CD4-positive, alpha-beta memory T cell (primary cell): Measurements from ENCODE around the gene BPGM. TPM values are rescaled to one million over a fixed set of nuclear protein-coding genes. Genes with fewer than 3 reads are reported as not detected.
A peak's percentile ranks its signal among the peaks of the same experiment; 100 is the strongest.

Experiments used
- CTCF ChIA-PET: fragments of 350-600 bp; sonication (Branson Sonifier 250); formaldehyde crosslinking; loops from one replicate; lab custom pipeline; 2021; ENCODE audit warnings: inconsistent platforms; ENCODE audit not compliant: partially characterized antibody; lab: Charles Lee
- POLR2A ChIA-PET: fragments of 350-600 bp; sonication (Branson Sonifier 250); formaldehyde crosslinking; loops from one replicate; lab custom pipeline; 2021; ENCODE audit not compliant: partially characterized antibody; lab: Charles Lee
- DNase-seq, 5 donors: peaks; one replicate each; pipeline versions ENCODE4 v3.0.0 to v3.0.0-alpha.2; 2020 to 2022; ENCODE audit warnings: mixed read lengths in 1 of 5
- H3K27ac ChIP-seq: one replicate; pipeline ENCODE4 v1.7.0; 2013; ENCODE audit warnings: low read depth, low read length
- H3K27me3 ChIP-seq: 2 replicates; pipeline ENCODE4 v1.7.0; 2013; ENCODE audit warnings: mild to moderate bottlenecking, low read length, moderate library complexity; ENCODE audit not compliant: insufficient read depth
- H3K36me3 ChIP-seq: 2 replicates; pipeline ENCODE4 v1.7.0; 2013; ENCODE audit warnings: mild to moderate bottlenecking, low read length, moderate library complexity; ENCODE audit not compliant: insufficient read depth
- H3K4me1 ChIP-seq: 2 replicates; pipeline ENCODE4 v1.7.0; 2013; ENCODE audit warnings: mild to moderate bottlenecking, low read length, moderate library complexity; ENCODE audit not compliant: insufficient read depth
- H3K4me3 ChIP-seq, 2 donors: one replicate each; pipeline ENCODE4 v1.7.0; 2013; ENCODE audit warnings: low read length in 2 of 2, mild to moderate bottlenecking in 1 of 2
- H3K9me3 ChIP-seq, 2 donors: one replicate each; pipeline ENCODE4 v1.7.0; 2013; ENCODE audit warnings: low read length in 2 of 2, control low read depth in 1 of 2; ENCODE audit not compliant: control insufficient read depth in 1 of 2
- H3K27ac Mint-ChIP-seq, 7 donors: one replicate each; pipeline ENCODE4 v1.8.0; 2020 to 2021; ENCODE audit warnings: mixed read lengths in 7 of 7, mild to moderate bottlenecking in 6 of 7, inconsistent platforms in 3 of 7, moderate library complexity in 3 of 7
- H3K27me3 Mint-ChIP-seq, 2 donors: one replicate each; pipeline ENCODE4 v1.8.0; 2020 to 2021; ENCODE audit warnings: mixed read lengths in 2 of 2
- H3K36me3 Mint-ChIP-seq, 2 donors: one replicate each; pipeline ENCODE4 v1.8.0; 2020 to 2021; ENCODE audit warnings: mixed read lengths in 2 of 2, inconsistent platforms in 1 of 2, mild to moderate bottlenecking in 1 of 2
- H3K4me1 Mint-ChIP-seq, 4 donors: one replicate each; pipeline ENCODE4 v1.8.0; 2020 to 2021; ENCODE audit warnings: mixed read lengths in 4 of 4, mild to moderate bottlenecking in 1 of 4
- H3K4me3 Mint-ChIP-seq, 8 donors: one replicate each; pipeline ENCODE4 v1.8.0; 2020 to 2021; ENCODE audit warnings: mixed read lengths in 8 of 8, mild to moderate bottlenecking in 7 of 8, moderate library complexity in 6 of 8, inconsistent platforms in 3 of 8
- H3K9me3 Mint-ChIP-seq, 8 donors: one replicate each; pipeline ENCODE4 v1.8.0; 2020 to 2021; ENCODE audit warnings: mixed read lengths in 8 of 8, mild to moderate bottlenecking in 5 of 8, inconsistent platforms in 3 of 8, moderate library complexity in 1 of 8
- intact Hi-C: fragments of 100-400 bp; cut with micrococcal nuclease; formaldehyde crosslinking; loops from one replicate; pipeline ENCODE4 v1.15.1; 2023
- polyA plus RNA-seq, 2 donors: library from polyadenylated mRNA; unstranded; fragments of 300-500 nt; fragmentation: Illumina TruSeq; gene quantifications; one replicate each; pipeline ENCODE4 v1.2.3, GENCODE V29; 2021
- total RNA-seq, 2 experiments: library from RNA; stranded (reverse); gene quantifications; one replicate each; pipeline ENCODE4 v1.2.3, GENCODE V29; 2021

The BPGM gene
- total and polyA plus RNA-seq, 4 experiments from 2014 or later, result 13.7 to 27.8 (median 18.4) TPM

GRCh38 chr7:134632052-134632451 lies 14.6 kb upstream of the BPGM start:
- no peak overlapping the region for H3K4me3 ChIP-seq
- Mint-ChIP-seq H3K36me3 (no peaks in the 10 kb centered on the region), H3K4me1 (peaks cover 9 to 12% (median 10%) of the 10 kb centered on the region in 4 donors), H3K27ac (no peak overlapping the region), H3K9me3 (no peaks in the 10 kb centered on the region), H3K27me3 (peaks cover 18 to 21% of the 10 kb centered on the region in 2 donors), H3K4me3 (no peak overlapping the region)
- no peak overlapping the region for H3K27ac ChIP-seq
- no peaks in the 10 kb centered on the region for H3K27me3 ChIP-seq
- intact Hi-C loops, result loop anchor here (2.0 kb wide), 1 partner anchor 313 kb away; no protein-coding TSS in a partner anchor
- no peaks in the 10 kb centered on the region for H3K36me3 ChIP-seq
- no peaks in the 10 kb centered on the region for H3K9me3 ChIP-seq
- ChIA-PET POLR2A (interaction anchor here (1.2 to 6.2 kb wide), 2 partner anchors 15 to 538 kb away, joined by 3 to 45 read pairs; partner anchors contain the start of gene BPGM), CTCF (interaction anchor here (1.1 to 9.2 kb wide), 18 partner anchors 9 to 539 kb away, joined by 3 to 175 read pairs (median 10); partner anchors contain the start of genes AGBL3, BPGM and CYREN)
- DNase-seq, result no peak
- H3K4me1 ChIP-seq, result peaks cover 11% of the 10 kb centered on the region

- DNase-seq, result peak; percentile 57 to 65 (median 62)
- Histone ChIP-seq H3K9me3 (no peaks in the 10 kb centered on the region), H3K36me3 (no peaks in the 10 kb centered on the region), H3K4me3 (no peak overlapping the region), H3K27ac (no peak overlapping the region), H3K27me3 (no peaks in the 10 kb centered on the region), H3K4me1 (peaks cover 17% of the 10 kb centered on the region)
- POLR2A ChIA-PET, result interaction anchor here (1.2 to 6.2 kb wide), 3 partner anchors 14 to 537 kb away, joined by 3 to 45 read pairs (median 5); partner anchors contain the start of gene BPGM
- no peaks in the 10 kb centered on the region for H3K9me3 Mint-ChIP-seq
- CTCF ChIA-PET, result interaction anchor here (1.1 to 9.2 kb wide), 26 partner anchors 8 to 541 kb away, joined by 3 to 175 read pairs (median 6); partner anchors contain the start of genes AGBL3, BPGM and CYREN
- H3K27me3 Mint-ChIP-seq, result peaks cover 9 to 12% of the 10 kb centered on the region in 2 donors
- intact Hi-C loops, result loop anchor here (1.0 to 2.0 kb wide), 6 partner anchors 13 to 537 kb away; partner anchors contain the start of genes BPGM and CYREN
- H3K4me1 Mint-ChIP-seq, result peaks cover 13 to 18% (median 16%) of the 10 kb centered on the region in 4 donors
- H3K27ac Mint-ChIP-seq, result peak overlapping the region in 1 of 7 donors; percentile 19
- no peak overlapping the region for H3K4me3 Mint-ChIP-seq
- H3K36me3 Mint-ChIP-seq, result peaks cover 0 to 3% of the 10 kb centered on the region in 2 donors
Observed at GRCh38 chr7:134632937-134633540, 13.6 kb upstream of the BPGM start.

- Histone ChIP-seq H3K27ac (no peak overlapping the region), H3K4me1 (peaks cover 21% of the 10 kb centered on the region), H3K9me3 (no peaks in the 10 kb centered on the region), H3K36me3 (no peaks in the 10 kb centered on the region), H3K4me3 (no peak overlapping the region), H3K27me3 (no peaks in the 10 kb centered on the region)
- Mint-ChIP-seq H3K4me3 (peak overlapping the region in 3 of 8 donors; percentile 48 to 57 (median 53)), H3K4me1 (peaks cover 16 to 23% (median 21%) of the 10 kb centered on the region in 4 donors), H3K9me3 (peaks cover 0 to 1% (median 0%) of the 10 kb centered on the region in 8 donors), H3K27me3 (peaks cover 0 to 2% of the 10 kb centered on the region in 2 donors), H3K36me3 (peaks cover 0 to 3% of the 10 kb centered on the region in 2 donors), H3K27ac (peak overlapping the region in 3 of 7 donors; percentile 44 to 69 (median 50))
- POLR2A ChIA-PET, result interaction anchor here (1.2 to 6.2 kb wide), 3 partner anchors 11 to 535 kb away, joined by 3 to 45 read pairs (median 4); partner anchors contain the start of gene BPGM
- CTCF ChIA-PET, result interaction anchor here (1.1 to 9.2 kb wide), 9 partner anchors 10 to 351 kb away, joined by 3 to 175 read pairs (median 6); partner anchors contain the start of genes AGBL3 and BPGM
- no peak for DNase-seq
- intact Hi-C loops, result loop anchor here (5.0 kb wide), 1 partner anchor 36 kb away; no protein-coding TSS in a partner anchor
Observed at GRCh38 chr7:134636008-134636449, 10.6 kb upstream of the BPGM start.

GRCh38 chr7:134637441-134637840 lies 9.2 kb upstream of the BPGM start:
- CTCF ChIA-PET, result interaction anchor here (1.6 to 9.2 kb wide), 4 partner anchors 9 to 114 kb away, joined by 3 to 175 read pairs (median 102); partner anchors contain the start of gene BPGM
- H3K4me3 ChIP-seq, result no peak overlapping the region
- Mint-ChIP-seq H3K27ac (peak overlapping the region in 2 of 7 donors; percentile 80 to 85), H3K36me3 (peaks cover 0 to 3% of the 10 kb centered on the region in 2 donors), H3K9me3 (peaks cover 0 to 8% (median 0%) of the 10 kb centered on the region in 8 donors), H3K4me1 (peaks cover 16 to 23% (median 21%) of the 10 kb centered on the region in 4 donors), H3K4me3 (peak overlapping the region in 2 of 8 donors; percentile 8 to 51), H3K27me3 (no peaks in the 10 kb centered on the region)
- H3K9me3 ChIP-seq, result no peaks in the 10 kb centered on the region
- DNase-seq, result no peak
- POLR2A ChIA-PET, result interaction anchor here (1.3 to 6.2 kb wide), 2 partner anchors 9 to 64 kb away, joined by 4 to 45 read pairs; partner anchors contain the start of gene BPGM
- no peaks in the 10 kb centered on the region for H3K36me3 ChIP-seq
- H3K27me3 ChIP-seq, result no peaks in the 10 kb centered on the region
- no peak overlapping the region for H3K27ac ChIP-seq
- intact Hi-C loops, result loop anchor here (5.0 kb wide), 1 partner anchor 35 kb away; no protein-coding TSS in a partner anchor
- peaks cover 21% of the 10 kb centered on the region for H3K4me1 ChIP-seq

- peak in 1 of 5 donors; percentile 4 for DNase-seq
Observed at GRCh38 chr7:134637934-134638719, 8.5 kb upstream of the BPGM start.

GRCh38 chr7:134639061-134639460 lies 7.6 kb upstream of the BPGM start:
- no peaks in the 10 kb centered on the region for H3K9me3 ChIP-seq
- H3K4me3 ChIP-seq, result no peak overlapping the region
- POLR2A ChIA-PET, result interaction anchor here (0.7 to 1.5 kb wide), 2 partner anchors 8 to 347 kb away, joined by 3 to 5 read pairs; partner anchors contain the start of gene AGBL3
- H3K9me3 Mint-ChIP-seq, result peaks cover 0 to 8% (median 0%) of the 10 kb centered on the region in 8 donors
- CTCF ChIA-PET, result interaction anchor here (0.7 to 2.4 kb wide), 3 partner anchors 62 to 111 kb away, joined by 3 to 6 read pairs (median 3); no protein-coding TSS in a partner anchor
- intact Hi-C loops, result loop anchor here (5.0 kb wide), 1 partner anchor 33 kb away; no protein-coding TSS in a partner anchor
- DNase-seq, result no peak
- no peaks in the 10 kb centered on the region for H3K27me3 ChIP-seq
- H3K27me3 Mint-ChIP-seq, result no peaks in the 10 kb centered on the region
- H3K4me3 Mint-ChIP-seq, result no peak overlapping the region
- peaks cover 21% of the 10 kb centered on the region for H3K4me1 ChIP-seq
- H3K4me1 Mint-ChIP-seq, result peaks cover 16 to 23% (median 20%) of the 10 kb centered on the region in 4 donors
- H3K27ac Mint-ChIP-seq, result no peak overlapping the region
- H3K36me3 Mint-ChIP-seq, result peaks cover 0 to 3% of the 10 kb centered on the region in 2 donors
- H3K27ac ChIP-seq, result no peak overlapping the region
- H3K36me3 ChIP-seq, result no peaks in the 10 kb centered on the region

More at GRCh38 chr7:134637934-134638719, 8.5 kb upstream of the BPGM start:
- no peaks in the 10 kb centered on the region for H3K36me3 ChIP-seq
- Mint-ChIP-seq H3K36me3 (peaks cover 0 to 3% of the 10 kb centered on the region in 2 donors), H3K4me1 (peaks cover 16 to 23% (median 20%) of the 10 kb centered on the region in 4 donors), H3K4me3 (peak overlapping the region in 6 of 8 donors; percentile 8 to 59 (median 30)), H3K27ac (peak overlapping the region in 4 of 7 donors; percentile 1 to 85 (median 82)), H3K9me3 (peaks cover 0 to 8% (median 0%) of the 10 kb centered on the region in 8 donors), H3K27me3 (no peaks in the 10 kb centered on the region)
- CTCF ChIA-PET, result interaction anchor here (1.6 to 9.2 kb wide), 4 partner anchors 8 to 113 kb away, joined by 3 to 175 read pairs (median 102); partner anchors contain the start of gene BPGM
- peaks cover 21% of the 10 kb centered on the region for H3K4me1 ChIP-seq
- no peak overlapping the region for H3K4me3 ChIP-seq
- no peaks in the 10 kb centered on the region for H3K27me3 ChIP-seq
- H3K9me3 ChIP-seq, result no peaks in the 10 kb centered on the region
- H3K27ac ChIP-seq, result no peak overlapping the region
- POLR2A ChIA-PET, result interaction anchor here (1.5 to 6.2 kb wide), 2 partner anchors 8 to 9 kb away, joined by 5 to 45 read pairs; partner anchors contain the start of gene BPGM
- intact Hi-C loops, result loop anchor here (1.0 to 5.0 kb wide), 2 partner anchors 8 to 34 kb away; partner anchors contain the start of gene BPGM
